ENCODE results near the gene RNASE12. TPM values are rescaled to one million over a fixed set of nuclear protein-coding genes. Genes with fewer than 3 reads are reported as not detected.
"Not testable (repeated sequence)": the region's sequence is repeated elsewhere in the genome, so short reads cannot be mapped to it uniquely, and the experiment has no call there.

The RNASE12 gene
- total and polyA plus RNA-seq, 8 donors, result not detected

GRCh38 chr14:20569066-20569465, 22.1 kb downstream of the RNASE12 start:
- Histone ChIP-seq H3K4me3 (no peak overlapping the region), H3K27ac (no peak overlapping the region), H3K4me1 (no peaks in the 10 kb centered on the region), H3K27me3 (no peaks in the 10 kb centered on the region), H3K9me3 (no peaks in the 10 kb centered on the region), H3K36me3 (no peaks in the 10 kb centered on the region)
- TF ChIP-seq, protein P1, sequence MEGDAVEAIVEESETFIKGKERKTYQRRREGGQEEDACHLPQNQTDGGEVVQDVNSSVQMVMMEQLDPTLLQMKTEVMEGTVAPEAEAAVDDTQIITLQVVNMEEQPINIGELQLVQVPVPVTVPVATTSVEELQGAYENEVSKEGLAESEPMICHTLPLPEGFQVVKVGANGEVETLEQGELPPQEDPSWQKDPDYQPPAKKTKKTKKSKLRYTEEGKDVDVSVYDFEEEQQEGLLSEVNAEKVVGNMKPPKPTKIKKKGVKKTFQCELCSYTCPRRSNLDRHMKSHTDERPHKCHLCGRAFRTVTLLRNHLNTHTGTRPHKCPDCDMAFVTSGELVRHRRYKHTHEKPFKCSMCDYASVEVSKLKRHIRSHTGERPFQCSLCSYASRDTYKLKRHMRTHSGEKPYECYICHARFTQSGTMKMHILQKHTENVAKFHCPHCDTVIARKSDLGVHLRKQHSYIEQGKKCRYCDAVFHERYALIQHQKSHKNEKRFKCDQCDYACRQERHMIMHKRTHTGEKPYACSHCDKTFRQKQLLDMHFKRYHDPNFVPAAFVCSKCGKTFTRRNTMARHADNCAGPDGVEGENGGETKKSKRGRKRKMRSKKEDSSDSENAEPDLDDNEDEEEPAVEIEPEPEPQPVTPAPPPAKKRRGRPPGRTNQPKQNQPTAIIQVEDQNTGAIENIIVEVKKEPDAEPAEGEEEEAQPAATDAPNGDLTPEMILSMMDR (IDR thresholded peaks at IDR 0.05), result no peak
- FAIRE-seq (no peak), DNase-seq (no peak), ATAC-seq (no peak)
- intact Hi-C loops (cut with DNase I), result no loop called here

DNA sequence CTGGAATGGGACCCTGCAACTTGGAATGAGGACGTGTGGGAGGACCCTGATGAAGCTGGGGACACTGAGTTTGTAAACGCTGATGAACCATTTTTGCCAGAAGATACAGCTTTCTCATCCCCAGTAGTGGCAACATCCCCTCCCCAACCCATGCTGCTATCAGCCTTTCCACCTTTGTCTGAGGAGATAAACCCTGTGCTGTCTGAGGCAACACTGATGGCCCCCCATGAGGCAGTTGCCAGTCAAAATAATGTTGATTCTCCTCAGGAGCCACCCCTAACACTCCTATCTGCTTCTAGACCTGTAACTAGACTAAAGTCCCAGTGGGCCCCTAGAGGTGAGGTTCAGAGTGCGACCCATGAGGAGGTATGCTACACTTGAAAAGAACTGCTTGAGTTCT, 22.8 kb downstream of the RNASE12 start:
- ATAC-seq (no peak), DNase-seq (no peak), FAIRE-seq (no peak)
- TF ChIP-seq, protein P1 (IDR thresholded peaks at IDR 0.05), result no peak
- H3K27me3 ChIP-seq, result no peaks in the 10 kb centered on the region
- no peak overlapping the region for H3K4me3 ChIP-seq
- H3K36me3 ChIP-seq, result no peaks in the 10 kb centered on the region
- H3K4me1 ChIP-seq, result no peaks in the 10 kb centered on the region
- intact Hi-C loops (cut with DNase I), result no loop called here
- no peaks in the 10 kb centered on the region for H3K9me3 ChIP-seq
- no peak overlapping the region for H3K27ac ChIP-seq
- WGBS, 2 donors, result 58 to 71% methylated on average over 3 of the region's 3 CpGs

- H3K4me1 ChIP-seq; H3K9me3 ChIP-seq; H3K36me3 ChIP-seq; H3K27me3 ChIP-seq; H3K27ac ChIP-seq; ATAC-seq; H3K4me3 ChIP-seq; DNase-seq; intact Hi-C loops (cut with DNase I); FAIRE-seq: not testable (repeated sequence)
- 67 to 75% methylated on average over 1 of the region's 1 CpG for WGBS, 2 donors
These were observed 24.0 kb downstream of the RNASE12 start for GRCh38 chr14:20567199-20567598.

- no peaks in the 10 kb centered on the region for H3K27me3 ChIP-seq
- no peak for FAIRE-seq
- H3K9me3 ChIP-seq, result no peaks in the 10 kb centered on the region
- no peak overlapping the region for H3K4me3 ChIP-seq
- H3K27ac ChIP-seq, result no peak overlapping the region
- TF ChIP-seq, protein P1 (IDR thresholded peaks at IDR 0.05), result no peak
- intact Hi-C loops (cut with DNase I), result no loop called here
- ATAC-seq, result no peak
- WGBS, 2 donors, result 89 to 90% methylated on average over 2 of the region's 2 CpGs
- H3K36me3 ChIP-seq, result no peaks in the 10 kb centered on the region
- H3K4me1 ChIP-seq, result no peaks in the 10 kb centered on the region
- DNase-seq, result no peak
These were observed 26.6 kb downstream of the RNASE12 start for GRCh38 chr14:20564501-20564997.

GRCh38 chr14:20563971-20564370, 27.2 kb downstream of the RNASE12 start:
- TF ChIP-seq, protein P1 (IDR thresholded peaks at IDR 0.05), result no peak
- Histone ChIP-seq H3K9me3 (no peaks in the 10 kb centered on the region), H3K4me3 (no peak overlapping the region), H3K4me1 (no peaks in the 10 kb centered on the region), H3K27me3 (no peaks in the 10 kb centered on the region), H3K36me3 (no peaks in the 10 kb centered on the region), H3K27ac (no peak overlapping the region)
- DNase-seq (no peak), ATAC-seq (no peak), FAIRE-seq (no peak)
- WGBS, 2 donors, result 36 to 67% methylated on average over 1 of the region's 1 CpG
- intact Hi-C loops (cut with DNase I), result no loop called here
